Measurements from ENCODE around the gene CCDC141.

DNA sequence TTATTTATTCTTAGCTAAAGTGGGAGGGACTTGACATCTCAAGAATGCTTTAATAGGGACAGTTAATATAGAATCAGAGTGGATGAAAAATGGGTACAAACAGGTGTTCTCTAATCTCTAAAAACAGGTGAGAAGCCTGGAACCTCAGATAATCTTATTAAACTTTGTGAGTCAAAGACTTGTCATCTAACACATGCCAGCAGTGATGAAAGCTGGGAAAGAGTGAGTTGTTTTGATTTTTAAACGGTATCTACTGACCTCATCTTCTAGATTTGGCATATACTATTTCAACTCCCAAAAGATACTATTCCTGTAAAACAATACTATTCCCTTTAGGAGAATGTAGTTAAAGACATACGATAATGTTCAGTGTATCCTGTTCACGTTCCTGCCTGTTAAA is 103.4 kb downstream of the CCDC141 start:
- TF ChIP-seq, protein P1, sequence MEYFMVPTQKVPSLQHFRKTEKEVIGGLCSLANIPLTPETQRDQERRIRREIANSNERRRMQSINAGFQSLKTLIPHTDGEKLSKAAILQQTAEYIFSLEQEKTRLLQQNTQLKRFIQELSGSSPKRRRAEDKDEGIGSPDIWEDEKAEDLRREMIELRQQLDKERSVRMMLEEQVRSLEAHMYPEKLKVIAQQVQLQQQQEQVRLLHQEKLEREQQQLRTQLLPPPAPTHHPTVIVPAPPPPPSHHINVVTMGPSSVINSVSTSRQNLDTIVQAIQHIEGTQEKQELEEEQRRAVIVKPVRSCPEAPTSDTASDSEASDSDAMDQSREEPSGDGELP (IDR thresholded peaks at IDR 0.05; ENCODE audit: borderline replicate concordance, low read depth) = no peak
- TF ChIP-seq CTCF (CRISPR knock-in tag; IDR thresholded peaks at IDR 0.05) = no peak
- no peak for TF ChIP-seq ZNF687 (CRISPR knock-in tag; IDR thresholded peaks at IDR 0.05)
